SK-N-SH treated with all-trans-retinoic acid at 6 μM for 48 hours (cell line): Measurements from ENCODE around the gene ADAMTS6.
A peak's percentile ranks its signal among the peaks of the same experiment; 100 is the strongest.

Experiments
- ATAC-seq: fragments of 200-7000 bp; cut with Tn5 transposase; 3 replicates; pipeline ENCODE4 v1.9.1; 2020; ENCODE audit warnings: mild to moderate bottlenecking, moderate library complexity
- ARNTL ChIP-seq: fragments of 450-650 bp; formaldehyde crosslinking; IDR thresholded peaks from 2 replicates; pipeline ENCODE4 v1.5.0; 2020; ENCODE audit warnings: low read depth, mild to moderate bottlenecking, moderate library complexity, borderline replicate concordance
- BACH2 ChIP-seq: fragments of 250-450 bp; sonication (Bioruptor Pico); IDR thresholded peaks from 2 replicates; pipeline ENCODE4 v1.9.0; 2021; ENCODE audit warnings: mild to moderate bottlenecking, borderline replicate concordance
- CSDC2 ChIP-seq: fragments of 250-450 bp; sonication (Bioruptor Pico); IDR thresholded peaks from 2 replicates; pipeline ENCODE4 v1.5.0; 2020; ENCODE audit warnings: mild to moderate bottlenecking, moderate library complexity
- ESRRG ChIP-seq: fragments of 250-450 bp; sonication (Bioruptor Pico); IDR thresholded peaks from 2 replicates; pipeline ENCODE4 v1.6.1; 2021; ENCODE audit warnings: mild to moderate bottlenecking
- GLIS3 ChIP-seq: fragments of 250-450 bp; sonication (Bioruptor Pico); IDR thresholded peaks from 2 replicates; pipeline ENCODE4 v1.5.0; 2020; ENCODE audit warnings: mild to moderate bottlenecking, moderate library complexity
- ISL1 ChIP-seq: fragments of 250-450 bp; sonication (Bioruptor Pico); IDR thresholded peaks from 2 replicates; pipeline ENCODE4 v2.1.2; 2022; ENCODE audit warnings: mild to moderate bottlenecking, moderate library complexity
- OSR1 ChIP-seq: fragments of 250-450 bp; sonication (Bioruptor Pico); IDR thresholded peaks from 2 replicates; pipeline ENCODE4 v1.8.0; 2022; ENCODE audit warnings: moderate library complexity, mild to moderate bottlenecking, inconsistent platforms
- PPARA ChIP-seq: fragments of 250-450 bp; sonication (Bioruptor Pico); IDR thresholded peaks from 2 replicates; pipeline ENCODE4 v1.5.0; 2020; ENCODE audit warnings: mild to moderate bottlenecking, borderline replicate concordance
- RARB ChIP-seq: fragments of 250-450 bp; sonication (Bioruptor Pico); IDR thresholded peaks from 2 replicates; pipeline ENCODE4 v1.8.0; 2021; ENCODE audit warnings: mild to moderate bottlenecking, moderate library complexity
- SNAI2 ChIP-seq: fragments of 250-450 bp; sonication (Bioruptor Pico); IDR thresholded peaks from 2 replicates; pipeline ENCODE4 v1.5.0; 2020; ENCODE audit warnings: mild to moderate bottlenecking, moderate library complexity
- TCF4 ChIP-seq: fragments of 250-450 bp; sonication (Bioruptor Pico); IDR thresholded peaks from 2 replicates; pipeline ENCODE4 v1.8.0; 2021; ENCODE audit warnings: mild to moderate bottlenecking, moderate library complexity, borderline replicate concordance
- TOX ChIP-seq: fragments of 250-450 bp; sonication (Bioruptor Pico); IDR thresholded peaks from 2 replicates; pipeline ENCODE4 v1.8.0; 2021; ENCODE audit warnings: mild to moderate bottlenecking, moderate library complexity, borderline replicate concordance
- ZC3H10 ChIP-seq: fragments of 250-450 bp; sonication (Bioruptor Pico); IDR thresholded peaks from 2 replicates; pipeline ENCODE4 v1.5.1; 2021; ENCODE audit warnings: mild to moderate bottlenecking, moderate library complexity
- ZFP3 ChIP-seq: fragments of 250-450 bp; sonication (Bioruptor Pico); IDR thresholded peaks from 2 replicates; pipeline ENCODE4 v1.5.0; 2020; ENCODE audit warnings: mild to moderate bottlenecking, moderate library complexity
- ZFP30 ChIP-seq: fragments of 450-650 bp; formaldehyde crosslinking; IDR thresholded peaks from 2 replicates; pipeline ENCODE4 v1.5.0; 2022; ENCODE audit warnings: mild to moderate bottlenecking, moderate library complexity
- ZNF565 ChIP-seq: fragments of 450-650 bp; formaldehyde crosslinking; conservative IDR thresholded peaks from 2 replicates; pipeline ENCODE4 v1.5.0; 2020; ENCODE audit warnings: low read depth, mild to moderate bottlenecking, moderate library complexity
- ZNF70 ChIP-seq: fragments of 450-650 bp; formaldehyde crosslinking; IDR thresholded peaks from 2 replicates; pipeline ENCODE4 v1.5.0; 2020; ENCODE audit warnings: mild to moderate bottlenecking, moderate library complexity
- ZNF8 ChIP-seq: fragments of 450-650 bp; formaldehyde crosslinking; IDR thresholded peaks from 2 replicates; pipeline ENCODE4 v1.5.0; 2020; ENCODE audit warnings: mild to moderate bottlenecking, moderate library complexity
- TF ChIP-seq, protein P1 (sequence below): fragments of 250-450 bp; sonication (Bioruptor Pico); IDR thresholded peaks from 2 replicates; pipeline ENCODE4 v1.8.0; 2021; ENCODE audit warnings: low read depth, mild to moderate bottlenecking, moderate library complexity, borderline replicate concordance
- TF ChIP-seq, protein P2 (sequence below): fragments of 250-450 bp; sonication (Bioruptor Pico); IDR thresholded peaks from 2 replicates; pipeline ENCODE4 v1.5.1; 2020; ENCODE audit warnings: low read depth, mild to moderate bottlenecking, moderate library complexity
- TF ChIP-seq, protein P3 (sequence below): fragments of 250-450 bp; sonication (Bioruptor Pico); IDR thresholded peaks from 2 replicates; pipeline ENCODE4 v1.5.0; 2020; ENCODE audit warnings: mild to moderate bottlenecking, moderate library complexity

ADAMTS6 gene

DNA sequence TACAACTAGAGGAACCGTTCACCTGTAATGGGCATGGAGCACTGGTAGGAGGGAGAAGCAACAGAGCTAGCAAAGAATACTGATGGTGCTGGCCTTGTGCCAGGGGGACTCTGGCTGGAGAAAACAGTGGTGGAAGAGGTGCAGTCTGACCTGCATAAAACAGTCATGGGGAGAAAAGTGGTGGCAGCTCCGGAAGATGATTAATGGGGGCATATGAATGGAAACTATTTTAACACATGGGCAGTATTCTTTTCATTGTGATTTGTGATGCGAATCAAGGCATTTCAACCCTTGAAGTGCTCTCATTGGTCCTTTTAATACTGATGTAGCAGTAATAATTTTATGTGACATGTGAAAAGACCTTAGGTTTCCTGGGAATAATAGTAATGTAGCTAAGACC is 219.6 kb downstream of the ADAMTS6 start:
- TF ChIP-seq ZNF565 (CRISPR knock-in tag) = no peak
- TF ChIP-seq RARB (CRISPR knock-in tag) = no peak
- TF ChIP-seq TOX (CRISPR knock-in tag) = no peak
- TF ChIP-seq OSR1 (CRISPR knock-in tag) = no peak
- TF ChIP-seq ESRRG (CRISPR knock-in tag) = no peak
- no peak for TF ChIP-seq ARNTL
- TF ChIP-seq, protein P1, sequence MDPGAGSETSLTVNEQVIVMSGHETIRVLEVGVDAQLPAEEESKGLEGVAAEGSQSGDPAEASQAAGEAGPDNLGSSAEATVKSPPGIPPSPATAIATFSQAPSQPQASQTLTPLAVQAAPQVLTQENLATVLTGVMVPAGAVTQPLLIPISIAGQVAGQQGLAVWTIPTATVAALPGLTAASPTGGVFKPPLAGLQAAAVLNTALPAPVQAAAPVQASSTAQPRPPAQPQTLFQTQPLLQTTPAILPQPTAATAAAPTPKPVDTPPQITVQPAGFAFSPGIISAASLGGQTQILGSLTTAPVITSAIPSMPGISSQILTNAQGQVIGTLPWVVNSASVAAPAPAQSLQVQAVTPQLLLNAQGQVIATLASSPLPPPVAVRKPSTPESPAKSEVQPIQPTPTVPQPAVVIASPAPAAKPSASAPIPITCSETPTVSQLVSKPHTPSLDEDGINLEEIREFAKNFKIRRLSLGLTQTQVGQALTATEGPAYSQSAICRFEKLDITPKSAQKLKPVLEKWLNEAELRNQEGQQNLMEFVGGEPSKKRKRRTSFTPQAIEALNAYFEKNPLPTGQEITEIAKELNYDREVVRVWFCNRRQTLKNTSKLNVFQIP (CRISPR knock-in tag) = no peak
- no peak for TF ChIP-seq ZFP3 (CRISPR knock-in tag)
- no peak for TF ChIP-seq ZNF8 (CRISPR knock-in tag)
- TF ChIP-seq ISL1 (CRISPR knock-in tag) = no peak
- TF ChIP-seq, protein P2, sequence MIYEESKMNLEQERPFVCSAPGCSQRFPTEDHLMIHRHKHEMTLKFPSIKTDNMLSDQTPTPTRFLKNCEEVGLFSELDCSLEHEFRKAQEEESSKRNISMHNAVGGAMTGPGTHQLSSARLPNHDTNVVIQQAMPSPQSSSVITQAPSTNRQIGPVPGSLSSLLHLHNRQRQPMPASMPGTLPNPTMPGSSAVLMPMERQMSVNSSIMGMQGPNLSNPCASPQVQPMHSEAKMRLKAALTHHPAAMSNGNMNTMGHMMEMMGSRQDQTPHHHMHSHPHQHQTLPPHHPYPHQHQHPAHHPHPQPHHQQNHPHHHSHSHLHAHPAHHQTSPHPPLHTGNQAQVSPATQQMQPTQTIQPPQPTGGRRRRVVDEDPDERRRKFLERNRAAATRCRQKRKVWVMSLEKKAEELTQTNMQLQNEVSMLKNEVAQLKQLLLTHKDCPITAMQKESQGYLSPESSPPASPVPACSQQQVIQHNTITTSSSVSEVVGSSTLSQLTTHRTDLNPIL (CRISPR knock-in tag) = no peak
- TF ChIP-seq SNAI2 (CRISPR knock-in tag) = no peak
- TF ChIP-seq PPARA (CRISPR knock-in tag) = no peak
- TF ChIP-seq, protein P3, sequence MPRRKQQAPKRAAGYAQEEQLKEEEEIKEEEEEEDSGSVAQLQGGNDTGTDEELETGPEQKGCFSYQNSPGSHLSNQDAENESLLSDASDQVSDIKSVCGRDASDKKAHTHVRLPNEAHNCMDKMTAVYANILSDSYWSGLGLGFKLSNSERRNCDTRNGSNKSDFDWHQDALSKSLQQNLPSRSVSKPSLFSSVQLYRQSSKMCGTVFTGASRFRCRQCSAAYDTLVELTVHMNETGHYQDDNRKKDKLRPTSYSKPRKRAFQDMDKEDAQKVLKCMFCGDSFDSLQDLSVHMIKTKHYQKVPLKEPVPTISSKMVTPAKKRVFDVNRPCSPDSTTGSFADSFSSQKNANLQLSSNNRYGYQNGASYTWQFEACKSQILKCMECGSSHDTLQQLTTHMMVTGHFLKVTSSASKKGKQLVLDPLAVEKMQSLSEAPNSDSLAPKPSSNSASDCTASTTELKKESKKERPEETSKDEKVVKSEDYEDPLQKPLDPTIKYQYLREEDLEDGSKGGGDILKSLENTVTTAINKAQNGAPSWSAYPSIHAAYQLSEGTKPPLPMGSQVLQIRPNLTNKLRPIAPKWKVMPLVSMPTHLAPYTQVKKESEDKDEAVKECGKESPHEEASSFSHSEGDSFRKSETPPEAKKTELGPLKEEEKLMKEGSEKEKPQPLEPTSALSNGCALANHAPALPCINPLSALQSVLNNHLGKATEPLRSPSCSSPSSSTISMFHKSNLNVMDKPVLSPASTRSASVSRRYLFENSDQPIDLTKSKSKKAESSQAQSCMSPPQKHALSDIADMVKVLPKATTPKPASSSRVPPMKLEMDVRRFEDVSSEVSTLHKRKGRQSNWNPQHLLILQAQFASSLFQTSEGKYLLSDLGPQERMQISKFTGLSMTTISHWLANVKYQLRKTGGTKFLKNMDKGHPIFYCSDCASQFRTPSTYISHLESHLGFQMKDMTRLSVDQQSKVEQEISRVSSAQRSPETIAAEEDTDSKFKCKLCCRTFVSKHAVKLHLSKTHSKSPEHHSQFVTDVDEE (CRISPR knock-in tag) = no peak
- TF ChIP-seq TCF4 = no peak
- ATAC-seq = peak; percentile 56

DNA sequence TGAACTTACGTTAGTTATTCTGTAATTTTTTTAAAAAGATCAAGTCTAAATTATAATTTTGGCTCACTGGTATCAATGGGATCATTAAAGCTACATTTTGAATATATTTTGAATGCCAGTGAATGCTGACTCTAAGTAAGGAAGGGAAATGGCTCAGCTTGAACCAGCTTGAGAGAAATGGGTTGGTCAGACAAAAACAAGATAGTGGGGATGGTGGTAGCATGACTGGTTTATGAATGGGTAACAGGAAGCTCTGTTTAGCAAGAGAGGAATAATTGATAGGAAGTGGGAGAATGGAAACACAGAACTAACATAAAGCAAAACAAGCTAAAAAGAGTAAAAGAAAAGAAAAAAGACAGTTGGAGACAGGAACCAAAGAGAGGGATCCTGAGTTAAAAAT is 220.2 kb downstream of the ADAMTS6 start:
- ATAC-seq = no peak
- TF ChIP-seq TCF4 = no peak

DNA sequence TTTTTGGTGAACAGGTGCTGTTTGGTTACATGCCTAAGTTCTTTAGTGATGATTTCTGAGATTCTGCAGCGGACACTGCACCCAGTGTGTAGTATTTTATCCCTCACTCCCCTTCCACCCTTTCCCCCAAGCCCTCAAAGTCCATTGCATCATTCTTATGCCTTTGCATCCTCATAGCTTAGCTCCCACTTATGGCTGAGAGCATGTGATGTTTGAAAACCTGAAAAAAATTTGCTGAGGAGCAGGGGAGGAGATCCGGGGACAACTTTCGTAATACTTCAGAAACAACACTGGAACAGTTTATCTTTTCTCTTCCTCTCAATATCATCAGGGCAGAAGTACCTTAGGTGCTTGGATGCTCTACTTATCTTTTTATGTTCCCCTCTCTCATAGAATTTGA is 226.4 kb downstream of the ADAMTS6 start:
- TF ChIP-seq, protein P1 (CRISPR knock-in tag) = no peak
- TF ChIP-seq, protein P2 (CRISPR knock-in tag) = no peak
- TF ChIP-seq ZFP30 (CRISPR knock-in tag) = no peak
- TF ChIP-seq, protein P3 (CRISPR knock-in tag) = no peak
- no peak for TF ChIP-seq TCF4
- no peak for TF ChIP-seq BACH2
- TF ChIP-seq ARNTL = no peak
- no peak for TF ChIP-seq ZNF70 (CRISPR knock-in tag)
- no peak for TF ChIP-seq GLIS3
- TF ChIP-seq ZNF8 (CRISPR knock-in tag) = no peak
- no peak for TF ChIP-seq CSDC2 (CRISPR knock-in tag)
- TF ChIP-seq RARB (CRISPR knock-in tag) = no peak
- TF ChIP-seq SNAI2 (CRISPR knock-in tag) = no peak
- no peak for TF ChIP-seq ZNF565 (CRISPR knock-in tag)
- no peak for TF ChIP-seq ZC3H10 (CRISPR knock-in tag)
- TF ChIP-seq ISL1 (CRISPR knock-in tag) = no peak
- no peak for TF ChIP-seq ZFP3 (CRISPR knock-in tag)
- no peak for ATAC-seq
